Right ventricle myocardium superior (tissue), 1 donor: ENCODE data around the gene CRYBA4. TPM values are rescaled to one million over a fixed set of nuclear protein-coding genes. Genes with fewer than 3 reads are reported as not detected.

Experiments
- ATAC-seq: fragments of 200-7000 bp; cut with Tn5 transposase; one replicate; pipeline ENCODE4 v1.9.1; 2020; ENCODE audit warnings: mild to moderate bottlenecking; ENCODE audit not compliant: poor library complexity
- DNase-seq: peaks from one replicate; pipeline ENCODE4 v3.0.0-alpha.2; 2020
- intact Hi-C: fragments of 100-400 bp; cut with DNase I; formaldehyde crosslinking; loops from one replicate; pipeline ENCODE4 v1.11.2; 2022
- total RNA-seq: library from RNA; stranded (reverse); fragmentation: NEBNext Ultra II Directional; extraction: Animal tissue kit (Norgen Biotek cat#: 25700); gene quantifications from one replicate; pipeline ENCODE4 v1.2.1, GENCODE V29; 2021
- donor health status: DM: no; HTN: yes; CAD: no; lungs with severe emphysema.

The CRYBA4 gene
- total RNA-seq, 1 donor from 2014 or later = not detected

DNA sequence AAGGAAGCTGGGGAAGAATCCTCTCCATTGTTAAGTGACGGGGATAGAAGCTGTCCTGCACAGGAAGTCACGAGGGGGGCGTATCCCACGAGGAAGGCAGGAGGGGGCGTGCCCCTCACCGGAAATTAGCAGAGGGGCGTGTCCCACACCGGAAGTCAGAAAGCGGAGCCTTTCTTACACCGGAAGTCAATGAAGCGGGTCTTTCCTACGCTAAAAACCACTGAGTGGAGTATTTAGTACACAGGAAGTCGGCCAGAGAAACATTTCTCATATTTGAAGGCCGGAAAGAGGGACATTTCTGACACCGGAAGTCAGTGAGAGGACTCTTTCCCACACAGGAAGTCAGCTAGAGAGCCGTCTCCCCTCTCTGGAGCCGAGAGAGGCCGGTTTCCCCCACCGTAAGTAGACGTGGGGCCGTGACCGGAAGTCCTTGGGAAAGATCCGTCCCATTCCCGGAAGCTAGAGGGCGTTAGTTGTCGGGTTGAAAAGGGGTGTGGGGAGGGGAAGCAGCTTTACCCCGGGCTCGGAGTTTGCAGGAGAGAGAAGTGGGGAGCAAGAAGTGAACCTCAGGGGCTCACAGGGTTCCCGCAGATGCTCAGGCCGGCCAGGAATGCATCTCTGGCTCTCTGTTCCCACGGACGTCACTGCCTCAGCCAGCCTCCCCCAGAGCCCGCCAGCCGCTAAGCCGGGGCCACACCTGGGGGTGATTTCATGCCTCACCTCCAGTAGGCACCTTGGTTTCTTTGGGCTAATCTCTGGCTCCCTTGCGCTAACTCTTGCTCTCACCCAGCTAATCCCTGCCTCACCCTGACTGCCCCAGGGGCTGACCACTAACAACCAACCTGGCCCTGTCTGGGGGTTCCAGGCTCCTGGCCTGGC is 51.1 kb downstream of the CRYBA4 start:
- intact Hi-C loops = no loop called here
- DNase-seq = peak; percentile 92

DNA sequence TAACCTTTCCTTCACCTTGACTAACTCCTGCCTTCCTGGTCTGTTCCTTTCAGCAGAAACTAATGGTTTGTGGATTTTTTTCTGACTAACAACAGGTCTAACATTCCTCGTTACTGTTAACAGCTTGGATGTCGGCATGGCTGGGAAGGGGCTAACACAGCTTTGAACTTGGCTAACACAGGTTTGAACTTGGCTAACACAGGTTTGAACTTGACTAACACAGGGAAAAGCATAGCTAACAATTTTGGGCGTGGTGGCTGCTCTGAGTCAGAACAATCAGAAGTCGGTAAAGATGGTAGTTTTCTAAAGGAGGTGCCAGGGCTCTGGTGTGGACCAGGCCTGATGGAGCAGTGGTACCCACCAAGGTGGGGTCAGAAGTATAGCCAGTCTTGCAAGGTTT is 51.7 kb downstream of the CRYBA4 start:
- intact Hi-C loops = no loop called here
- ATAC-seq (no peak), DNase-seq (no peak)

More for the DNA sequence above, 51.1 kb downstream of the CRYBA4 start:
- peak; percentile 95 for ATAC-seq

DNA sequence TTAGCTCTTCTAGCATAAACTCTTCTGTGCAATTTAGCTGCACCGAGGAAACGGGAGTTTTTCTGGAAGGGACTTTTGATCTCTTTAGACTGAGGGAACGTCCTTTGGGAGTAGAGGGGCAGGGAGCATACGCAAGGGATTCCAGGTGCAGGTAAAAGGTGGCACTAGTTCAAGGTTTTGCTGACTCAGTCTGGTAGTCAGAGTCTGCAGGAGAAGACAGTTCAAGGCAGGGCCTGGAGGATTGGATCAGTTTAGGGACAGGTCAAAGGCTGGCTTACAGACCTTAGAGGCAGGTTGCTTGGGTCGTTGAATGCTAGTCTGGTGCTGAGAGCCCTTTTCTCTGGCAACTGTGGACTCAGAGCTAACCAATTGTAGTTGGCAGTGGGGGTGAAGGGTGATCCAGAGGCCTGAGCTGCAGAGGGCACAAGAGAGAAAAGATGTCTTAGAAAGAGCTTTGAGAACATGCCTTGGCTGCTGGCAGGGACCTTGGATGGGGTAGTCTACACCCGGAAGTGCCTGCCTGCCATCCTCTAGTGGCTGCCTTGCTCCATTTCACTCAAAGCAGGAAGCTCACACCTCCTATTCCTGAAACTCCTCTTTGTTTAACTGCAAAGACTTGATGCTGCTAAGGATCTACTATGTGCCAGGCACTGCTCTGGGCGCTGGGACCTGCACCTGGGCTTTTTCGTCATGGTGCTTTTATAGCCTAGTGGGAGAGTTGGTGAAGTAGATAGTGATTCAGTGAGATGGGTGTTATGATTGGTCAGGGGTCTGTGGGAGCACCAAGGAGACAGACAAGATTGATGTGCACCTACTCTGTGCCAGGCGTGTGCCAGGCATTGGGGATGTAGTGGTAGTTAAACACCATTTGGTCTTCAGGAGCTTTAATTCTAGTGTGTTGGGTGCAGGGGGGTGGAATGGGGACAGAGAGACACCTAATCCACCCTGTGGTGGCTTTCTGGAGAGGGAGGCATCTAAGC is 52.7 kb downstream of the CRYBA4 start:
- no peak for ATAC-seq
- intact Hi-C loops = no loop called here
- no peak for DNase-seq

DNA sequence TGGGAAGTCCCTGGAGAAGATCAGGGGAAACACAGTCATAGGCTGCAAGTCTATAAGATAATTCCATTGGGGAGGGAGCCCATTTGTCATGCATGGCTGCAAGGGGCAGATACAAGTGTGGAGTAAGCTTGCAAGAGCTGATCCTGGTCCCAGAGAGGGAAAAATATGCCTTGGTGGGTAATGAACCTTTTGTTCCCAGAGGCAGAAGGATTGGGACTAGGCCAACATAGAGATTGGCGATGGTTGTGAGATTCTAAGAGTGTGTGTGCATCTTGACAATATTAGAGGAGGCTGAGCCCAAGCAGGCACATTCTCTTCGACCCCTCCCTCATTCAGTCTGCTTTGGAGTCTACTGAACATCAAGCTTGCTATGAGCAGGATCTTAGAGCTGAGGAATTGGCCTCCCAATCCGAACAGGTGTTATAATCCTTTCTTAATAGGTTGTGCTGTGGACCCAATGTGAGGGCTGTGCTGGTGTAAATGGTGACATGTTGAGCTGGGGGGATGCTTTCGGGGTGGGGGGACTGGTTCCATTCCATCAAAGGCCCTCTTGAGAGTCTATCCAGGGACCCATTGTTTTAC is 54.0 kb downstream of the CRYBA4 start:
- intact Hi-C loops = no loop called here
- DNase-seq (no peak), ATAC-seq (no peak)

DNA sequence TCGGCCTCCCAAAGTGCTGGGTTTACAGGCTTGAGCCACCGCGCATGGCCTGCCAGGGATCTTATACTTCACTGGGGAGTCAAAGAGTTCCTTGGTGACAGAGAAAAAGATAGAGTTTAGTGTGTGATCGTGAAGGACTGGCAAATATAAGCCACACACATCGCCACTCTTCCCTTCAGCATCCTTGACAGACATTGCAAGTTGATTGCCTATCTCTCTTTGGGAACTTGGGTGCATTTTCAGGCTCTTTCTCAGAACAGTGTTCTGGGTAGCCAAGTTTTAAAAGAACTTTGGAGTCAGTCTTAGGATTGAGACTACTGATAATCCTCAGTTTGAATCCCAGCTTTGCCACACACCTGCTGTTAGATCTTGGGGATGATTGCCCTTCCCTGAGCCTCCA is 55.5 kb downstream of the CRYBA4 start:
- intact Hi-C loops = no loop called here
- DNase-seq (no peak), ATAC-seq (no peak)

DNA sequence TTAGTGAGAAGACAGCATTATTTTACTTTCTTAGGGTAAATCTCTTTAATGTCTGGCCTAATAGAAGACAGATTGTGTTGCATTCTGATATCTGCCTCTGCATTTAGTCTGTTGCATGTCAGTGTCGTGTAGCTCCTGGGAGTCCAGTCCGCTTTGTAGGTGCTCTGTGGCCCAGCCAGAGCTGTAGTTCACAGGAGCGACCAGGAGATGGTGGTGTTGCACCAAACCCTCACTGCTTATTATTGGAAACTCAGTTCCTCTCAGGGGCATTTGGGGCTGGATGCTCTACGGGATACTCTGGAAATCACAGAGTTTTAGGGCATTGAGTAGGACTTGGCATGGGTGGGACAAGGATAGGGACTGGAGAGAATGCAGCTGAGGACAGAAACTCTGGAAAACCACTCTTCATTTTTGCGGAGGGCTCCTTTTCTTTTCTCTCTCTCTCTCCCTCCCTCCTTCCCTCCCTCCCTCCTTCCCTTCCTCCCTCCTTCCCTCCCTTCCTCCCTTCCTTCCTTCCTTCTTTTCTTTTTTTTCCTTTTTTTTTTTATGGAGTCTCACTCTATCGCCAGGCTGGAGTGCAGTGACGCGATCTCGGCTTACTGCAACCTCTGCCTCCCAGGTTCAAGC is 57.4 kb downstream of the CRYBA4 start:
- ATAC-seq = peak; percentile 85
- intact Hi-C loops = no loop called here

More for the DNA sequence above, 57.4 kb downstream of the CRYBA4 start:
- peak; percentile 80 for DNase-seq

Other genes with a start within 250 kb of the CRYBA4 start
- gene ASPHD2, start 192.7 kb upstream of the CRYBA4 start, total RNA-seq = not detected
- gene HPS4, start 138.2 kb upstream of the CRYBA4 start, total RNA-seq = 8.3 TPM
- 23.2 TPM for gene SRRD, start 138.1 kb upstream of the CRYBA4 start, total RNA-seq
- 23.9 TPM for gene TFIP11, start 109.5 kb upstream of the CRYBA4 start, total RNA-seq
- gene TPST2, start 31.8 kb upstream of the CRYBA4 start, total RNA-seq = 30.1 TPM
- 0.65 TPM for gene CRYBB1, start 3.9 kb upstream of the CRYBA4 start, total RNA-seq
- gene MIAT, start 35.6 kb downstream of the CRYBA4 start, total RNA-seq = 0.48 TPM